HG02588 (cell line): ENCODE results near the gene FSD1L.
"Not testable (repeated sequence)": the region's sequence is repeated elsewhere in the genome, so short reads cannot be mapped to it uniquely, and the experiment has no call there.

Source experiments
- ATAC-seq: cut with Tn5 transposase; IDR thresholded peaks from one replicate; pipeline ENCODE4 v1.9.1; 2021; ENCODE audit warnings: mild to moderate bottlenecking, moderate library complexity; ENCODE audit not compliant: unreplicated experiment

The FSD1L gene

GRCh38 chr9:105483618-105484017 lies 35.8 kb downstream of the FSD1L start:
- peak; percentile 66 for ATAC-seq

- no peak for ATAC-seq
Measured at GRCh38 chr9:105484226-105484625, 36.4 kb downstream of the FSD1L start.

- ATAC-seq = no peak
Measured at GRCh38 chr9:105485131-105485530, 37.3 kb downstream of the FSD1L start.

- ATAC-seq = no peak
Measured at GRCh38 chr9:105496826-105497225, 49.0 kb downstream of the FSD1L start.

GRCh38 chr9:105497704-105498103 lies 49.9 kb downstream of the FSD1L start:
- ATAC-seq = no peak

- peak; percentile 84 for ATAC-seq
Measured at GRCh38 chr9:105500108-105500766, 52.4 kb downstream of the FSD1L start.

GRCh38 chr9:105501414-105501813 lies 53.6 kb downstream of the FSD1L start:
- ATAC-seq = no peak

GRCh38 chr9:105502276-105502675 lies 54.4 kb downstream of the FSD1L start:
- ATAC-seq = no peak

- ATAC-seq = no peak
Measured at GRCh38 chr9:105503881-105504280, 56.0 kb downstream of the FSD1L start.

DNA sequence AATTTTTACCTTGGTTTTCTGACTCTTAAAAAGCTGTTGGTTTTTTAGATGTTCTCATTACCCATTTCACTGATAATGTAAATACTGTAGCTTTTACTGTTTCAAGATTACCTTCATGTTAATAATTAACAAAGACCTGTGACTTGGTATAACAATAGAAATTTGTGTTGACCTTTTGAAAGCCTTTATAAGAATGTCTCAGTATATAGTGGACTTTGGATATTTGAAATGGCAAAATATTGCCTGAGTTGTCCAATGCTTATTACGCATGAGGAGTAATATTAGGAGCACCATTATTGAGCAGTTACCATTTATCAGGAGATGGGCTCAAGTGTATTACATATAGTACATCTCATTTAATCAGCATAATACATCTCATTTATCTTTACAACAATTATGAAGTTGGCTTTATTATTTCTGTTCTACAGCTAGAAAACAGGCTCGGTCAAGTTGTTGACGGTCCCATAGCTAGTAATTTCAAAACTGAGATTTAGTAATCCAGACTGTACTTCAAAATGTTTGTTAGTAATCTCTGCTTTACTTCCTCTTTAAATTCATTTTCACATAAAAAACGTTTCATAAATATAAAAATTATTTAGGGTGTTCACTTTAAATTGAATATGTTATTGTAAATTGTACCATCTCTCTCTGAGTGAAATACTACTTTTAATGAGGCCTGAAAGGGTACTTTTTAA lies 59.4 kb downstream of the FSD1L start:
- ATAC-seq = no peak

DNA sequence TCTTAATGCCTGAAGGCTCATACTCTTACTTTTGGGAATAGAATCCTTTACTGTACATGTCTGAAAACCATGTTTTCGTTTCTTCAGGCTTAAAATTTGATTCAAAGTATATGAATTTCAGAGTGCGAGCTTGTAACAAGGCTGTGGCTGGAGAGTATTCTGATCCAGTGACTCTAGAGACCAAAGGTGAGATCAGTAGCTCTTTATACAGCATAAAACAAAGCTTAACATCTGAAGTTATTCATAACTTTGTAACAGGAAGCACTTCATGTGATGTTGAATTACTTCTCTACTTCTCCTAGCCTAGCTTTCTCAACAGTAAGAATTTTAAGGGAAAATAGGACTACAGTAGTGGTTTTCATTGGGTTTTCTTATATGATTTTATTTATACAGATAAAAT lies 60.7 kb downstream of the FSD1L start:
- no peak for ATAC-seq

DNA sequence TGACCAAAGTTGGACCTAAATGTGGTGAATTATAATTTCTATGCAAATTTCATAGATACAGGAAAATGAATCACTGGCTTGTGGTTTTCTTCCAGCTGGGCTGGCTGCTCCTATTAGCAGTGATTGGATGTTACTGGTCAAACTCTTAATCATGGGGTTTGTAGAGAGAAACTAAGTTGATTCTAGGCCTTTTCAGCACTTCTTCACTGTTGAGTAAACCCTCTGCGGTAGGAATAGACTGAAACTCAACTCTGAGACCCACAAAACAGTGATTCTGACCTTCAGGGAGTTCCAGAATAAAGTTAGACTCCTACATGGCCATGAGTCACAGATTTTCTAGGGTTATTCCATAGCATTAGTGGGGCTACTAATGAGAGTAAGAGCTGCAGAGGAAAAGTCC lies 62.2 kb downstream of the FSD1L start:
- peak; percentile 66 for ATAC-seq

DNA sequence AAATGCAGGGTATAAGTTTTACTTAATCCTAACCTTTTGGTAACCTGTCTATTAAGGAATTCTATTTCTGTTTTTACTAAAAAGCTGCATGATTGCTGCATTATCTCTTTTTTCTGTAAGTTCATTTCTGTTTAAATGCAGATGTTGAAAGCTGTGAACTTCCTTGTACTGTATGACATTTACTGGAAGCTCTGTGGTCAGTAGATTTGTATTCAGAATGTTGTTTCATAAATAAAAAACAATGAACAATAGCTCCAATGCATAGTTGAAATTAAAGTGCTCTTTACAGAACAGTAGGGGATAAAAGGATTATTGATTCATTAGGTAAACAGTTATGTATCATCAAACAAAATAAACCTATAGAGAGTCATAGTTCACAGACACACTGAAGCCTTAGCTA lies 63.6 kb downstream of the FSD1L start:
- ATAC-seq = no peak

GRCh38 chr9:105515811-105516413 lies 68.1 kb downstream of the FSD1L start:
- ATAC-seq = no peak

GRCh38 chr9:105519710-105520369 lies 72.0 kb downstream of the FSD1L start:
- peak; percentile 69 for ATAC-seq

GRCh38 chr9:105520992-105521391 lies 73.2 kb downstream of the FSD1L start:
- ATAC-seq = not testable (repeated sequence)

DNA sequence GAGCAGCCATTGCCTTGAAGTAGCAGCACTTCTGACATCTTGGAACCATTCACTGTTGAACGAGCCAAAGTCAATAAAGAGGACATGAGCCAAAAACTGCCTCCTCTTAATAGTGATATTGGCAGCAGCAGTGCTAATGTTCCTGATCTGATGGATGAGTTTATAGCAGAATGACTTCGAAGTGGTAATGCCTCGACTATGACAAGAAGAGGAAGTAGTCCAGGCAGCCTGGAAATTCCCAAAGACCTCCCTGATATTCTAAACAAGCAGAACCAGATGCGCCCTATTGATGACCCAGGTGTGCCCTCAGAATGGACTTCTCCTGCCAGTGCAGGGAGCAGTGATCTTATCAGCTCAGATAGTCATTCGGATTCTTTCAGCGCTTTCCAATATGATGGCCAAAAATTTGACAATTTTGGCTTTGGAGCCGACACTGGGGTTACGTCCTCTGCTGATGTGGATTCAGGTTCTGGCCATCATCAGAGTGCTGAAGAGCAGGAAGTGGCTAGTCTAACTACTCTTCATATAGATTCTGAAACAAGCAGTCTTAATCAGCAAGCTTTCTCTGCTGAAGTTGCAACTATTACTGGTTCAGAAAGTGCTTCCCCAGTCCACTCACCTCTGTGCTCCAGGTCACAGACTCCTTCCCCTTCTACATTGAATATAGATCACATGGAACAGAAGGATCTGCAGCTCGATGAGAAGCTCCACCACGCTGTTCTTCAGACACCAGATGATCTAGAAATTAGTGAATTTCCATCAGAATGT lies 75.0 kb downstream of the FSD1L start:
- ATAC-seq = peak; percentile 78

DNA sequence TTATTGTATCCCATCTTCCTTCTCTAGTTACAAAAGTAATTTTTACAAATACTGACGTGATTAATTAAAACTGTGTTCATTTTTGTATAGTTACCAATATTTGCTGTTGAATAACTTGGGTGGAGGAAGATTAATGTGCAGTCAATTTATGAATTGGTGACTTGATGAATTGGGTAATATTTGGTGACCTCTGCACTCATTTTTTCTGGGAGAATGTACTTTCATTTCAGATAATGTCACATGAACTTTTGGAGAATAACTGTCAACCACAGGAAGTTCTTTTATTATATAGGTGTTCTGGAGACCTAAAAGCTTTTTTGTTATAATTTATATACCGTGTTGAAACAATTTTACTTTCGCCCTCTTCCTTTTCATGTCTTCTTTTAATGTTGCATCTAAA lies 83.7 kb downstream of the FSD1L start:
- ATAC-seq = no peak

- ATAC-seq = peak; percentile 75
Measured at GRCh38 chr9:105535920-105536668, 88.3 kb downstream of the FSD1L start.

DNA sequence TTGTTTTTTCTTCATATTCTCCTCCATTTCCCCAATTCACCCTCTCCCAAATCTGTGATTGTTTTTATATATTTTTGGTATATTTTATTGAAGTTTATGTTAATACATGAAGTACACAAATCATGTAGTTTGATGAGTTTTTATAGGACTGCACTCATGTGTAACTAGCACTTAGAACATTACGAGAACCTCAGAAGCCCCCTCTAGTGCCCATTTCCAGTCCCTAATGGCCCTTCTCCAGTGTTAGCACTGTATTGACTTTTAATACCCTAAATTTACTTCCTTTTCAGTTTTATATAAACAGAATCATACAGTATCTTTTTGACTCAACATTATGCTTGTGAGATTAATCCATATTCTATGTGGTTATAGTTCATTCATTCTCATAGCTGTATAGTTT lies 91.6 kb downstream of the FSD1L start:
- ATAC-seq = no peak
